GM23338 (cell line): ENCODE data around the gene CCDC138. TPM values are rescaled to one million over a fixed set of nuclear protein-coding genes. Genes with fewer than 3 reads are reported as not detected.

Experiments
- ATAC-seq: fragments of 200-7000 bp; cut with Tn5 transposase; 3 replicates; pipeline ENCODE4 v1.9.1; 2020
- DNase-seq: peaks from one replicate; pipeline ENCODE4 v3.0.0-alpha.2; 2015; ENCODE audit warnings: low spot score
- H2AFZ ChIP-seq: fragments of 200-600 bp; sonication (generic); 2 replicates; pipeline ENCODE4 v1.8.0; 2016; ENCODE audit warnings: antibody characterized with exemption, mild to moderate bottlenecking, moderate library complexity
- H3F3A ChIP-seq: fragments of 200-600 bp; sonication (generic); replicated peaks from 2 replicates; pipeline ENCODE4 v1.8.0; 2017; ENCODE audit warnings: antibody characterized with exemption, mixed run types, low read depth
- H3K27ac ChIP-seq: fragments of 200-600 bp; sonication (generic); 2 replicates; pipeline ENCODE4 v1.6.1; 2016; ENCODE audit warnings: low read depth
- H3K27me3 ChIP-seq: fragments of 200-600 bp; sonication (generic); 2 replicates; pipeline ENCODE4 v1.8.0; 2016; ENCODE audit warnings: mild to moderate bottlenecking, mixed run types, moderate library complexity; ENCODE audit not compliant: insufficient read depth
- H3K36me3 ChIP-seq: fragments of 200-600 bp; sonication (generic); 2 replicates; pipeline ENCODE4 v1.8.0; 2016; ENCODE audit warnings: mild to moderate bottlenecking; ENCODE audit not compliant: insufficient read depth
- H3K4me1 ChIP-seq: fragments of 200-600 bp; sonication (generic); 2 replicates; pipeline ENCODE4 v1.8.0; 2016; ENCODE audit warnings: mild to moderate bottlenecking, moderate library complexity; ENCODE audit not compliant: insufficient read depth
- H3K4me2 ChIP-seq: fragments of 200-600 bp; sonication (generic); 2 replicates; pipeline ENCODE4 v1.7.1; 2017; ENCODE audit warnings: mixed run types
- H3K4me3 ChIP-seq: fragments of 200-600 bp; sonication (generic); 2 replicates; pipeline ENCODE4 v1.6.1; 2016; ENCODE audit warnings: mixed run types
- H3K79me2 ChIP-seq: fragments of 200-600 bp; sonication (generic); replicated peaks from 2 replicates; pipeline ENCODE4 v1.8.0; 2017; ENCODE audit warnings: mild to moderate bottlenecking; ENCODE audit not compliant: insufficient read depth
- H3K9me2 ChIP-seq: fragments of 200-600 bp; sonication (generic); 2 replicates; pipeline ENCODE4 v1.8.0; 2017; ENCODE audit not compliant: insufficient read depth
- H4K20me1 ChIP-seq: fragments of 200-600 bp; sonication (generic); replicated peaks from 2 replicates; pipeline ENCODE4 v1.8.0; 2017; ENCODE audit warnings: mild to moderate bottlenecking; ENCODE audit not compliant: insufficient read depth
- H3K27ac Mint-ChIP-seq: 2 replicates; pipeline ENCODE4 v1.8.0; 2020; ENCODE audit warnings: inconsistent platforms, mild to moderate bottlenecking, moderate library complexity, mixed read lengths
- H3K27me3 Mint-ChIP-seq: 3 replicates; pipeline ENCODE4 v1.8.0; 2022; ENCODE audit warnings: low read depth, mild to moderate bottlenecking, moderate library complexity, mixed read lengths, inconsistent platforms; ENCODE audit not compliant: insufficient read depth, poor library complexity
- H3K36me3 Mint-ChIP-seq: 3 replicates; pipeline ENCODE4 v1.8.0; 2021; ENCODE audit warnings: low read depth, mild to moderate bottlenecking, inconsistent platforms, moderate library complexity, mixed read lengths
- H3K4me1 Mint-ChIP-seq: 3 replicates; pipeline ENCODE4 v1.8.0; 2020; ENCODE audit warnings: mild to moderate bottlenecking, inconsistent platforms, mixed read lengths
- H3K4me3 Mint-ChIP-seq: 3 replicates; pipeline ENCODE4 v1.8.0; 2021; ENCODE audit warnings: moderate library complexity, mild to moderate bottlenecking, inconsistent platforms, mixed read lengths
- H3K9me3 Mint-ChIP-seq: 3 replicates; pipeline ENCODE4 v1.8.0; 2020; ENCODE audit warnings: moderate library complexity, mild to moderate bottlenecking, inconsistent platforms, mixed read lengths
- CREB1 ChIP-seq: fragments of 250-450 bp; sonication (Bioruptor Pico); IDR thresholded peaks from 2 replicates; pipeline ENCODE4 v1.5.0; 2020; ENCODE audit warnings: low read depth, mild to moderate bottlenecking, moderate library complexity
- JUNB ChIP-seq: IDR thresholded peaks from one replicate; pipeline ENCODE4 v1.6.1; 2016; ENCODE audit warnings: antibody characterized with exemption; ENCODE audit not compliant: unreplicated experiment
- NANOG ChIP-seq: IDR thresholded peaks from 2 replicates; pipeline ENCODE4 v1.6.1; 2016; ENCODE audit warnings: antibody characterized with exemption, borderline replicate concordance
- REST ChIP-seq: IDR thresholded peaks from one replicate; pipeline ENCODE4 v1.6.1; 2018; ENCODE audit warnings: antibody characterized with exemption; ENCODE audit not compliant: unreplicated experiment
- STAT1 ChIP-seq: IDR thresholded peaks from one replicate; pipeline ENCODE4 v1.6.1; 2016; ENCODE audit warnings: antibody characterized with exemption; ENCODE audit not compliant: unreplicated experiment
- ZNF114 ChIP-seq: fragments of 250-450 bp; sonication (Bioruptor Pico); IDR thresholded peaks from 2 replicates; pipeline ENCODE4 v1.5.0; 2020; ENCODE audit warnings: mild to moderate bottlenecking, moderate library complexity
- ZNF331 ChIP-seq: fragments of 250-450 bp; sonication (Bioruptor Pico); IDR thresholded peaks from 2 replicates; pipeline ENCODE4 v1.5.0; 2020; ENCODE audit warnings: low read depth, mild to moderate bottlenecking, moderate library complexity
- polyA plus RNA-seq: library from polyadenylated mRNA; unstranded; fragments of >200 nt; fragmentation: Nextera tagmentation; extraction: Ambion mirVana; gene quantifications from 2 replicates; pipeline ENCODE4 v1.2.1, GENCODE V29; 2016
- total RNA-seq: library from RNA; depleted of rRNA; stranded (reverse); fragments of >200 nt; shearing (Covaris generic); gene quantifications from 2 replicates; pipeline ENCODE4 v1.2.3, GENCODE V29; 2014
- TF ChIP-seq, protein P1 (sequence below), 2 experiments: fragments of 200-600 bp in 1 of 2; sonication (generic) in 1 of 2; conservative IDR thresholded peaks; 2 replicates each; pipeline versions ENCODE4 v1.5.1 to v1.6.1; 2016 to 2017; ENCODE audit warnings: antibody characterized with exemption in 2 of 2, low read depth in 2 of 2, mild to moderate bottlenecking in 2 of 2, moderate library complexity in 1 of 2

The CCDC138 gene
- total and polyA plus RNA-seq, 2 experiments from 2014 or later: 30.8 to 31.6 TPM

DNA sequence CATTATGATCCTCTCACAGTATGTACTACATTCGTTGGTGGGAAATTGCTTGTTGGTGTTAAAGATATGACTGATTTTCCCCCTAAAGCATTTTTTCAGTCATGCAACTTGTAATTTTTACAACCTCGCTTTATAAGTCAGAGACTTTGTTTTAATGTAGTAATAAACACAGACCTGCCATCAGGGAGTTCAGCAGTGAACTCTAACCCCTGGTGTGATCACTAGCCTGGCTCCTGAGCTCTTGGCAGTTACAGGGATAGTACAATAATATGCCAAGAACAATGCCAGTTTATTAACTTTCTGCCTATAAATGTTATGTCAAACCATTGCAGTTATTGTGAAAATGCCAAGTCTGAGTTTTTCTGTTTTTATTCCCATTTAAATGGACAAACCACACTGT lies 108.6 kb downstream of the CCDC138 start:
- H3F3A ChIP-seq: no peaks in the 10 kb centered on the region
- H2AFZ ChIP-seq: no peak overlapping the region
- H3K36me3 Mint-ChIP-seq: peaks cover 4% of the 10 kb centered on the region; the same call in 1 of the 3 replicates
- H3K4me3 Mint-ChIP-seq: no peak overlapping the region
- TF ChIP-seq REST (no peak), NANOG (no peak)
- no peaks in the 10 kb centered on the region; the same call in 1 of the 2 replicates for H4K20me1 ChIP-seq
- H3K4me1 Mint-ChIP-seq: peaks cover 12% of the 10 kb centered on the region; the same call in 2 of the 3 replicates
- no peak overlapping the region for H3K27ac Mint-ChIP-seq
- H3K4me1 ChIP-seq: no peaks in the 10 kb centered on the region
- H3K4me3 ChIP-seq: no peak overlapping the region
- DNase-seq (no peak), ATAC-seq (no peak)
- H3K36me3 ChIP-seq: no peaks in the 10 kb centered on the region
- H3K9me2 ChIP-seq: no peaks in the 10 kb centered on the region
- H3K79me2 ChIP-seq: no peaks in the 10 kb centered on the region
- H3K27me3 Mint-ChIP-seq: no peaks in the 10 kb centered on the region
- H3K27ac ChIP-seq: no peak overlapping the region
- no peak overlapping the region for H3K4me2 ChIP-seq
- H3K27me3 ChIP-seq: no peaks in the 10 kb centered on the region
- peaks cover 3% of the 10 kb centered on the region; the same call in 1 of the 3 replicates for H3K9me3 Mint-ChIP-seq

GRCh38 chr2:108896741-108897140 lies 110.2 kb downstream of the CCDC138 start:
- H3K4me1 ChIP-seq: no peaks in the 10 kb centered on the region
- no peak for ATAC-seq
- no peaks in the 10 kb centered on the region for H3K36me3 Mint-ChIP-seq
- no peaks in the 10 kb centered on the region for H3K36me3 ChIP-seq
- no peak for DNase-seq
- no peak overlapping the region for H3K27ac ChIP-seq
- H3K4me1 Mint-ChIP-seq: peaks cover 12% of the 10 kb centered on the region; the same call in 2 of the 3 replicates
- no peaks in the 10 kb centered on the region for H3K79me2 ChIP-seq
- H2AFZ ChIP-seq: no peak overlapping the region
- H3K4me3 ChIP-seq: no peak overlapping the region
- no peaks in the 10 kb centered on the region for H3K27me3 Mint-ChIP-seq
- no peaks in the 10 kb centered on the region; the same call in 1 of the 2 replicates for H4K20me1 ChIP-seq
- no peak overlapping the region for H3K4me2 ChIP-seq
- no peaks in the 10 kb centered on the region for H3K9me2 ChIP-seq
- H3K4me3 Mint-ChIP-seq: no peak overlapping the region
- no peaks in the 10 kb centered on the region for H3F3A ChIP-seq
- no peak for TF ChIP-seq ZNF331 (CRISPR knock-in tag)
- no peak for TF ChIP-seq ZNF114 (CRISPR knock-in tag)
- TF ChIP-seq, protein P1, sequence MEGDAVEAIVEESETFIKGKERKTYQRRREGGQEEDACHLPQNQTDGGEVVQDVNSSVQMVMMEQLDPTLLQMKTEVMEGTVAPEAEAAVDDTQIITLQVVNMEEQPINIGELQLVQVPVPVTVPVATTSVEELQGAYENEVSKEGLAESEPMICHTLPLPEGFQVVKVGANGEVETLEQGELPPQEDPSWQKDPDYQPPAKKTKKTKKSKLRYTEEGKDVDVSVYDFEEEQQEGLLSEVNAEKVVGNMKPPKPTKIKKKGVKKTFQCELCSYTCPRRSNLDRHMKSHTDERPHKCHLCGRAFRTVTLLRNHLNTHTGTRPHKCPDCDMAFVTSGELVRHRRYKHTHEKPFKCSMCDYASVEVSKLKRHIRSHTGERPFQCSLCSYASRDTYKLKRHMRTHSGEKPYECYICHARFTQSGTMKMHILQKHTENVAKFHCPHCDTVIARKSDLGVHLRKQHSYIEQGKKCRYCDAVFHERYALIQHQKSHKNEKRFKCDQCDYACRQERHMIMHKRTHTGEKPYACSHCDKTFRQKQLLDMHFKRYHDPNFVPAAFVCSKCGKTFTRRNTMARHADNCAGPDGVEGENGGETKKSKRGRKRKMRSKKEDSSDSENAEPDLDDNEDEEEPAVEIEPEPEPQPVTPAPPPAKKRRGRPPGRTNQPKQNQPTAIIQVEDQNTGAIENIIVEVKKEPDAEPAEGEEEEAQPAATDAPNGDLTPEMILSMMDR (conservative IDR thresholded peaks at IDR 0.05; ENCODE audit: low read depth in 2 of 2): no peak
- no peak for TF ChIP-seq NANOG
- no peak for TF ChIP-seq STAT1
- no peak for TF ChIP-seq REST
- no peak for TF ChIP-seq JUNB
- TF ChIP-seq CREB1 (CRISPR knock-in tag): no peak
- H3K9me3 Mint-ChIP-seq: no peaks in the 10 kb centered on the region
- no peaks in the 10 kb centered on the region for H3K27me3 ChIP-seq
- H3K27ac Mint-ChIP-seq: no peak overlapping the region
